Body of pancreas (tissue), 4 donors: ENCODE results near the gene GNGT2.

Experiments used
- CTCF ChIP-seq, 7 experiments: fragments of 450-650 bp in 4 of 7; fragments of 200-600 bp in 3 of 7; sonication (generic) in 3 of 7; IDR thresholded peaks; one replicate each; pipeline ENCODE4 v1.5.1; 2016 to 2019; ENCODE audit warnings: antibody characterized with exemption in 7 of 7
- POLR2A ChIP-seq, 3 donors: fragments of 450-650 bp; IDR thresholded peaks; one replicate each; pipeline ENCODE4 v1.6.1; 2016; ENCODE audit warnings: antibody characterized with exemption in 3 of 3, mild to moderate bottlenecking in 2 of 3

GRCh38 chr17:49241692-49242397 is 31.5 kb upstream of the GNGT2 start:
- no peak for TF ChIP-seq POLR2A (IDR thresholded peaks at IDR 0.05)
- no peak for TF ChIP-seq CTCF (IDR thresholded peaks at IDR 0.05)
